Breast epithelium (tissue), 4 donors: ENCODE data around the gene TFPT. TPM values are rescaled to one million over a fixed set of nuclear protein-coding genes. Genes with fewer than 3 reads are reported as not detected.
"Not testable (repeated sequence)": the region's sequence is repeated elsewhere in the genome, so short reads cannot be mapped to it uniquely, and the experiment has no call there.

Source experiments
- DNase-seq, 2 donors: peaks; one replicate each; pipeline ENCODE4 v3.0.0-alpha.2; 2019; ENCODE audit warnings: low spot score in 2 of 2
- H3K27ac ChIP-seq, 2 donors: fragments of 200-600 bp; sonication (generic) in 1 of 2; one replicate each; pipeline ENCODE4 v1.5.1; 2016 to 2019; ENCODE audit warnings: mild to moderate bottlenecking in 1 of 2
- H3K27me3 ChIP-seq, 2 donors: fragments of 200-600 bp; sonication (generic) in 1 of 2; one replicate each; pipeline versions ENCODE4 v1.5.1 to v1.6.0; 2017 to 2019; ENCODE audit warnings: control low read depth in 1 of 2, mild to moderate bottlenecking in 1 of 2
- H3K36me3 ChIP-seq: fragments of 200-600 bp; one replicate; pipeline ENCODE4 v1.5.1; 2019
- H3K4me1 ChIP-seq, 2 donors: fragments of 200-600 bp; sonication (generic); one replicate each; pipeline ENCODE4 v1.5.1; 2016 to 2019; ENCODE audit warnings: control low read depth in 1 of 2
- H3K4me3 ChIP-seq, 3 donors: fragments of 200-600 bp; sonication (generic); 1 replicate in 2 of 3; 2 replicates in 1 of 3; pipeline ENCODE4 v1.5.1; 2016 to 2019; ENCODE audit warnings: mild to moderate bottlenecking in 3 of 3, moderate library complexity in 2 of 3
- H3K9me3 ChIP-seq, 2 donors: fragments of 200-600 bp; sonication (generic) in 1 of 2; one replicate each; pipeline ENCODE4 v1.5.1; 2016 to 2019; ENCODE audit warnings: control low read depth in 1 of 2
- CTCF ChIP-seq, 3 donors: fragments of 450-650 bp; IDR thresholded peaks; one replicate each; pipeline ENCODE4 v1.5.1; 2016 to 2017; ENCODE audit warnings: antibody characterized with exemption in 3 of 3, mild to moderate bottlenecking in 3 of 3, moderate library complexity in 3 of 3
- POLR2A ChIP-seq: fragments of 450-650 bp; IDR thresholded peaks from one replicate; pipeline ENCODE4 v1.6.1; 2016; ENCODE audit warnings: antibody characterized with exemption, mild to moderate bottlenecking, moderate library complexity
- POLR2AphosphoS5 ChIP-seq, 3 donors: sonication (generic); formaldehyde crosslinking; IDR thresholded peaks; one replicate each; pipeline ENCODE4 v1.6.1; 2017; ENCODE audit warnings: antibody characterized with exemption in 3 of 3
- intact Hi-C: fragments of 100-400 bp; cut with DNase I; formaldehyde crosslinking; loops from one replicate; pipeline ENCODE4 v1.15.1; 2023; ENCODE audit warnings: low total_unique reads
- total RNA-seq, 3 donors: library from RNA; depleted of rRNA; stranded (reverse); fragments of >200 nt; gene quantifications; one replicate each; pipeline ENCODE4 v1.1.0, GENCODE V29; 2016

The TFPT gene
- total RNA-seq, 3 donors from 2014 or later = 11.9 to 16.7 (median 16.2) TPM

GRCh38 chr19:54104998-54105715, 10.3 kb downstream of the TFPT start:
- no peak for DNase-seq
- Histone ChIP-seq H3K4me3 (no peak overlapping the region), H3K4me1 (no peaks in the 10 kb centered on the region), H3K36me3 (no peaks in the 10 kb centered on the region), H3K27me3 (no peaks in the 10 kb centered on the region), H3K9me3 (no peaks in the 10 kb centered on the region), H3K27ac (no peak overlapping the region)
- TF ChIP-seq CTCF (IDR thresholded peaks at IDR 0.05) = no peak
- no peak for TF ChIP-seq POLR2AphosphoS5 (IDR thresholded peaks at IDR 0.05)
- TF ChIP-seq POLR2A = no peak
- intact Hi-C loops = no loop called here

- peak within 1 kb of the TSS; percentile 59 to 76 for H3K27ac ChIP-seq
- intact Hi-C loops = no loop called here
These were observed 12.9 kb downstream of the TFPT start, which contains the start of gene NDUFA3 for GRCh38 chr19:54102421-54103169. TSS of gene NDUFA3 (plus strand) at chr19:54102855. CDS start at chr19:54102879, 24 bp downstream.

GRCh38 chr19:54100561-54100960, 14.9 kb downstream of the TFPT start, which contains the start of gene OSCAR:
TSS of gene OSCAR (minus strand) at chr19:54100803. CDS start at chr19:54100792, 11 bp downstream.
- Histone ChIP-seq H3K4me3 (no peak within 1 kb of the TSS), H3K27ac (no peak within 1 kb of the TSS), H3K36me3 (no peaks in the 10 kb centered on the region), H3K4me1 (peaks cover 0 to 3% of the 10 kb centered on the region in 2 donors), H3K27me3 (peaks cover 0 to 3% of the 10 kb centered on the region in 2 donors), H3K9me3 (no peaks in the 10 kb centered on the region)
- intact Hi-C loops = no loop called here
- DNase-seq = no peak
- TF ChIP-seq POLR2A (no peak), CTCF (IDR thresholded peaks at IDR 0.05) (no peak), POLR2AphosphoS5 (IDR thresholded peaks at IDR 0.05) (no peak)

More at GRCh38 chr19:54102421-54103169, 12.9 kb downstream of the TFPT start, which contains the start of gene NDUFA3:
- no peaks in the 10 kb centered on the region for H3K36me3 ChIP-seq
- H3K27me3 ChIP-seq = no peaks in the 10 kb centered on the region
- H3K4me3 ChIP-seq = peak within 1 kb of the TSS; percentile 82 to 96 (median 96)
- DNase-seq = peak; percentile 96 to 99
- TF ChIP-seq CTCF (IDR thresholded peaks at IDR 0.05) = no peak
- TF ChIP-seq POLR2A = peak; percentile 62
- TF ChIP-seq POLR2AphosphoS5 (IDR thresholded peaks at IDR 0.05) = peak in 2 of 3 donors; percentile 33 to 81
- H3K9me3 ChIP-seq = no peaks in the 10 kb centered on the region
- no peaks in the 10 kb centered on the region for H3K4me1 ChIP-seq

- H3K4me3 ChIP-seq, intact Hi-C loops, H3K27ac ChIP-seq: not testable (repeated sequence)
These were observed 15.6 kb downstream of the TFPT start for GRCh38 chr19:54099903-54100255.

GRCh38 chr19:54099190-54099902, 16.1 kb downstream of the TFPT start:
- no peak overlapping the region for H3K27ac ChIP-seq
- H3K9me3 ChIP-seq = no peaks in the 10 kb centered on the region
- H3K27me3 ChIP-seq = peaks cover 0 to 13% of the 10 kb centered on the region in 2 donors
- TF ChIP-seq POLR2AphosphoS5 (IDR thresholded peaks at IDR 0.05) (no peak), CTCF (IDR thresholded peaks at IDR 0.05) (no peak), POLR2A (no peak)
- intact Hi-C loops = no loop called here
- H3K4me3 ChIP-seq = no peak overlapping the region
- H3K36me3 ChIP-seq = no peaks in the 10 kb centered on the region
- DNase-seq = no peak
- peaks cover 0 to 4% of the 10 kb centered on the region in 2 donors for H3K4me1 ChIP-seq

More at GRCh38 chr19:54099903-54100255, 15.6 kb downstream of the TFPT start:
- H3K27me3 ChIP-seq, H3K36me3 ChIP-seq, H3K9me3 ChIP-seq, DNase-seq, H3K4me1 ChIP-seq: not testable (repeated sequence)
